A549 treated with GW870086 at 1 μM for 4 hours (cell line): ENCODE data around the gene PPM1E. TPM values are rescaled to one million over a fixed set of nuclear protein-coding genes. Genes with fewer than 3 reads are reported as not detected.

Experiments
- total RNA-seq: library from RNA; stranded (reverse); fragments of 200-300 nt; extraction: Qiagen RNA extraction; gene quantifications from 5 replicates; pipeline ENCODE4 v1.2.3, GENCODE V29; 2022; ENCODE audit warnings: low read depth

The PPM1E gene
- 0.03 to 0.10 TPM (median 0.05 TPM) in 4 of 5 replicates, not detected in the other for total RNA-seq

DNA sequence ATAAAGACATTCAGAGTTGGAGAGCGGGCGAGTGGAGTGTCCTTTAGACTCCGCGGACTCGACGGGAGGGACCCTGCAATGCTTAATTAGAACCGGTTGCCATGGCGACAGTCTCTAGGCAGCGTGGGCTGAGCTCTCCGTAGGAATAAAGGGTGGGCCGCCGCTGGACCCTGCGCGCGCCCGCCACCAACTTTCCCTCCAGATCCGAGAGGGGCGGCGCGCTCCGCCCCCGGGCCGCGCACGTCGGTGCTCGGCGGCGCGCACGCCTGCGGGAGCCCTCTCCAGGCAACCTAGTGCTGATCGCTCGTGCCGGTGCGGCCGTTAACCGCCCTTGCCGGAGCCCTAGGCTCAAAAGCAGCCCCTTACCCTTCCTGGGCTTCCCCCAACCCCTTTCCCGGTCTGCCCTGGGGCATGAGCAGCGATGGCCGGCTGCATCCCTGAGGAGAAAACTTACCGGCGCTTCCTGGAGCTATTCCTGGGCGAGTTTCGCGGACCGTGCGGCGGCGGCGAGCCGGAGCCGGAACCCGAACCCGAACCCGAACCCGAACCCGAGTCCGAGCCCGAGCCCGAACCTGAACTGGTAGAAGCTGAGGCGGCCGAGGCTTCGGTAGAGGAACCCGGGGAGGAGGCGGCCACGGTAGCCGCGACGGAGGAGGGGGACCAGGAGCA lies at the start of gene PPM1E:
Gene PPM1E (plus strand): TSS at position 278 of the 669 bp plus-strand sequence.

Other genes with a start within 250 kb of the PPM1E start
- 6.2 to 10.1 TPM (median 8.3 TPM) in 5 replicates for gene MTMR4, start 241.2 kb upstream of the PPM1E start, total RNA-seq
- 0.12 to 0.47 TPM (median 0.29 TPM) in 5 replicates for gene TEX14, start 63.8 kb upstream of the PPM1E start, total RNA-seq
- gene RAD51C, start 63.3 kb upstream of the PPM1E start, total RNA-seq: 52.1 to 62.1 TPM (median 57.3 TPM) in 5 replicates